NCI-H2196 treated with DMSO at 0.1 percent for 48 hours (cell line): ENCODE measurements around the gene SNURF.
"Not testable (repeated sequence)": the region's sequence is repeated elsewhere in the genome, so short reads cannot be mapped to it uniquely, and the experiment has no call there.

Experiments used
- DNase-seq: peaks from one replicate; lab custom pipeline; 2025; ENCODE audit not compliant: unreplicated experiment; lab: John Stamatoyannopoulos, UW

SNURF gene

GRCh38 chr15:24966364-24967103 is 11.7 kb downstream of the SNURF start:
- no peak for DNase-seq

- no peak for DNase-seq
Measured at GRCh38 chr15:24971052-24971451, 16.3 kb downstream of the SNURF start.

GRCh38 chr15:24971772-24972171 is 17.0 kb downstream of the SNURF start:
- no peak for DNase-seq

- DNase-seq: not testable (repeated sequence)
Measured at GRCh38 chr15:24972707-24973106, 17.9 kb downstream of the SNURF start.

- no peak for DNase-seq
Measured at GRCh38 chr15:24976932-24977331, 22.1 kb downstream of the SNURF start.

- no peak for DNase-seq
Measured at GRCh38 chr15:24977686-24978085, 22.9 kb downstream of the SNURF start.

- DNase-seq: no peak
Measured at GRCh38 chr15:24985224-24985623, 30.4 kb downstream of the SNURF start.

- no peak for DNase-seq
Measured at GRCh38 chr15:24986653-24987052, 31.9 kb downstream of the SNURF start.
